Measurements from ENCODE around the gene HIC1.

Gene HIC1

GRCh38 chr17:2077040-2077439, 22.1 kb downstream of the HIC1 start:
- FAIRE-seq: no peak

GRCh38 chr17:2081564-2081963, 26.7 kb downstream of the HIC1 start:
- no peak for FAIRE-seq

GRCh38 chr17:2082003-2082781, 27.3 kb downstream of the HIC1 start:
- no peak for FAIRE-seq

- FAIRE-seq: no peak
These were observed 28.7 kb downstream of the HIC1 start for GRCh38 chr17:2083613-2084035.

- no peak for FAIRE-seq
These were observed 29.3 kb downstream of the HIC1 start for GRCh38 chr17:2084036-2084765.

- no peak for FAIRE-seq
These were observed 30.1 kb downstream of the HIC1 start for GRCh38 chr17:2084766-2085647.

- FAIRE-seq: no peak
These were observed 30.7 kb downstream of the HIC1 start for GRCh38 chr17:2085648-2085949.

GRCh38 chr17:2086306-2086705, 31.4 kb downstream of the HIC1 start:
- no peak for FAIRE-seq

GRCh38 chr17:2087597-2088211, 32.8 kb downstream of the HIC1 start:
- FAIRE-seq: no peak

GRCh38 chr17:2089021-2089422, 34.1 kb downstream of the HIC1 start:
- no peak for FAIRE-seq

- no peak for FAIRE-seq
These were observed 35.3 kb downstream of the HIC1 start for GRCh38 chr17:2090210-2090641.

- FAIRE-seq: no peak
These were observed 36.1 kb downstream of the HIC1 start for GRCh38 chr17:2090804-2091534.

- no peak for FAIRE-seq
These were observed 37.4 kb downstream of the HIC1 start for GRCh38 chr17:2092253-2092652.

GRCh38 chr17:2093349-2093748, 38.4 kb downstream of the HIC1 start:
- no peak for FAIRE-seq

- FAIRE-seq: no peak
These were observed 40.1 kb downstream of the HIC1 start for GRCh38 chr17:2094891-2095535.

GRCh38 chr17:2095536-2095910, 40.6 kb downstream of the HIC1 start:
- no peak for FAIRE-seq

- FAIRE-seq: no peak
These were observed 46.8 kb downstream of the HIC1 start for GRCh38 chr17:2101448-2102257.

- FAIRE-seq: no peak
These were observed 48.3 kb downstream of the HIC1 start for GRCh38 chr17:2102931-2103809.

GRCh38 chr17:2105663-2106062, 50.8 kb downstream of the HIC1 start:
- no peak for FAIRE-seq

Measured in colon (tissue), 2 donors.